C1 segment of cervical spinal cord (tissue), 14 donors: ENCODE results near the gene BIRC7.

Source experiments
- DNase-seq, 14 donors: peaks; one replicate each; lab custom pipeline; 2025; lab: John Stamatoyannopoulos, UW

BIRC7 gene

GRCh38 chr20:63206878-63207277 lies 28.8 kb upstream of the BIRC7 start:
- peak in 8 of 14 donors; percentile 6 to 81 (median 17) for DNase-seq

DNA sequence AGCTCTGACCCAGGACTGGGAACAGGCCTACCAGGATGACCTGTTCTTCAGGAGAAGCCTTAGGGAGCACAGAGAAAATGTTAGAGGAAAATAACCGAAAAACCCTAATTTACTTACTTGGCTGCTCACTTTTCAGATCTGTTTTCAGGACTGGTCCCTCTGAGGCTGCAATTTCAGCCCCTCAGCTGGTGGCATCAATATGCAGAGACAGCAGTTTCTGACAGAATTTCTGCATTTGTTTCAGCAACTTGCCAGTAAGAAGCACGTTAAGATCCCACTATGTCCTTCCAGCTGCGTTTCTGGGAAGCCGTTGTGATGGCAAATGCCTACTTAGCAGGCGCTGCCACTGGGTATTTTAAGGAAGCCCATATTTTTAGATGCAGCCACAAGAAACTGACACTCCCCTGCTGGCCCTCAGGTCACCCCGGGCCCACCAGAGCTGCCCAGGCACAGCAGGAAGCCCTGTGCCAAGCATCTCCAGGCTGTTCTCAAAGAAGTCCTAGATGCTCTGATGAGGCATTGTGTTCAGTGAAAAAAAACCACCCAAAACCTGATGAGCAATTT lies 27.3 kb upstream of the BIRC7 start:
- peak in 1 of 14 donors; percentile 71 for DNase-seq

DNA sequence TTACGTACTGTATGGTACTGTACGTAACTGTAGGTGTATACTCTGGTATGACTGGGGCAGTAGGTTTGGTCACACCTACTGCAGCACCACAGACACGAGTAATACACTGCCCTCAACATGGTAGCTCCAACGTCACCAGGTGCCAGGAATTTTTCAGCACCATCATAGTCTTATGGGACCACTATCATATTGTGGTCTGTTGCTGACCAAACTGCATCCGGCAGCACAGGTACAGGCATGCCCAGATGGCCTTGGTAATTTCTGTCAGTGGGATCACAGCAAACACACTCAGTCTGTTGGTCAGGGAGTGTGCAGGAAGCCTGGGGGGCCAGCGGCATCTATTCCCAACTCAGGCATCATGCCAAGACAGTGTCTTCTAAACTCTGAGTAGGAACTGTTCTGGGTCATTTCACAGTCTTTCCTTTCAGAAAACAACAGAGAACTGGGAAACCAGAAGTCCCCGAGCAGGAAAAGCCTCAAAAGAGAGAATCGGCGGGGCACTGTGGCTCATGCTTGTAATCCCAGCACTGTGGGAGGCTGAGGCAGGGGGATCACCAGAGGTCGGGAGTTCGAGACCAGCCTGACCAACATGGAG lies 25.6 kb upstream of the BIRC7 start:
- DNase-seq: peak in 1 of 14 donors; percentile 42

DNA sequence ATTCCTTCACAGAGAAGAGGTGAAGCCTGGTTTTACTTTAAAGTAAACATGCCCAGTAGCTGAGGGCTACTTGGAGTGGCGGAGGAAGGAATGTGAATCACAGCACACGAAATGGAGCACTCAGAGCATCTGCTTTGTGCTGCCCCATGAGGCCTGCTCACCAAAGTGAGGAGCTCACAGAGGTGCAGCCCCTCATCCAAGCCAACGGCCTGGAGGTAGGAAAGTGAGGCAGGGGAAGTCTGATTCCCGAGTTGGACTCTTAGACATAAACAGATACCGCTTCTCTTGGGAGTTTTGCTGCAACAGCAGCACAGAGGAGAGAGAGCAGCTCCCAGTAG lies 23.3 kb upstream of the BIRC7 start:
- DNase-seq: no peak

- no peak for DNase-seq
These were observed 22.9 kb upstream of the BIRC7 start for GRCh38 chr20:63212792-63213191.

DNA sequence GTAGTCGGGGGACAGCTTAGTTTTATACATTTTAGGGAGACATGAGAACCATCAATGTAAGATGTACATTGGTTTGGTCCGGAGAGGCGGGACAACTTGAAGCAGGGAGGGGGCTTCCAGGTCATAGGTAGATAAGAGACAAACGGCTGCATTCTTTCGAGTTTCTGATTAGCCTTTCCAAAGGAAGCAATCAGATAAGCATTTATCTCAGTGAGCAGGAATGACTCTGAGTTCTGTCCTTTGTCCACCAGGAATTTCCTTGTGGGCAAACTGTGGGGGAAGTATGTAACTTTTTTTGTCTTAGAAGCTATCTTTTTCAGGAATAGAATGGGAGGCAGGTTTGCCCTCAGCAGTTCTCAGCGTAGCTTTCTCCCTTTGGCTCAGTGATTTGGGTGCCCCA lies 21.2 kb upstream of the BIRC7 start:
- no peak for DNase-seq

DNA sequence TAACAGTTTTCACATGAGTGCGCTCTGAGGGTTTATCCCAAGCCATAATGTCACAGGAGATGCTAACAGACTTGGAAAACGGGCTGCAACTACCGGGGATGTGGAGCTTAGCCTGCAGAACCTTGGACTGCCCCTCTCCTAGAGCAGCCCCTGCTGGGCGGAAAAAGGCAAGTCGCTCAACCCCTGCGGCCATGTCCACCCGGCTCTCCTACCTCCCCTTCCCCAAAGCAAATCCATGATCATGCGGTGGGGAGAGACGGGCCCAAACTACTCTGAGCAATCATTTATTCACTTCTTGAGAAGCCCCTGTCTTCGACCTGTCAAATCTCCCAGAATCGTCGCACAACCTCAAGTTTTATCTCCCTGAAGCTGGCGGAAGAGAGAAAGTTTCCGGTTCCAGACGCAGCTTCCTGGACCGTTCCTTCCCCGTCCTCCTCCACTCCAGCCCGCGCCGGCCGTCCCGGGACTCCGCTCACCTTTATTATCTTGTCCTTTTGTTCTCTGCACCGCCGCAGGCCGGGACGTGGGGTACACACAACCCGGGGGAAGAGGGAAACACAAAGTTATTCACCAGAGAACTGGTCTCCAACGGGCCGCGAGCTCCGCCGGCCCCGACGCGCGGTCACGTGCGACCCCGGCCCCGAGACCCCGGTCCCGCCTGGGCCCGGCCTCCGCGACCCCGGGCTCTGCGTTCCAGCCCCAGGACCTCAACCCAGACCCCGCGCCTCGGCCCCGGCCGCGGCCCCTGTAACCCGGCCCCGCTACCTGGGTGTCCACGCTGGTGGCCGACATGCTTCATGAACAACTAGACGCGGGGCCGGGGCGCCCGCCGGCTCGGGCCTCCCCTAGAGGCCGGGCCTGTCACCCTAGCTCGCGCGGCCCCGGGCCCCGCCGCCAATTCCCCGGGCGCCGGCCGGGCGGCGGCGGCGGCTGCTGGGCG lies 20.3 kb upstream of the BIRC7 start:
- DNase-seq: peak in 1 of 14 donors; percentile 64

GRCh38 chr20:63216041-63216848 lies 19.5 kb upstream of the BIRC7 start, which contains the start of gene YTHDF1:
Gene YTHDF1, minus strand, starts transcription at chr20:63216131. Its CDS starts 239 bp downstream, at chr20:63215892.
- peak; percentile 51 to 97 (median 90) for DNase-seq

- DNase-seq: no peak
These were observed 18.7 kb upstream of the BIRC7 start for GRCh38 chr20:63216849-63217471.

DNA sequence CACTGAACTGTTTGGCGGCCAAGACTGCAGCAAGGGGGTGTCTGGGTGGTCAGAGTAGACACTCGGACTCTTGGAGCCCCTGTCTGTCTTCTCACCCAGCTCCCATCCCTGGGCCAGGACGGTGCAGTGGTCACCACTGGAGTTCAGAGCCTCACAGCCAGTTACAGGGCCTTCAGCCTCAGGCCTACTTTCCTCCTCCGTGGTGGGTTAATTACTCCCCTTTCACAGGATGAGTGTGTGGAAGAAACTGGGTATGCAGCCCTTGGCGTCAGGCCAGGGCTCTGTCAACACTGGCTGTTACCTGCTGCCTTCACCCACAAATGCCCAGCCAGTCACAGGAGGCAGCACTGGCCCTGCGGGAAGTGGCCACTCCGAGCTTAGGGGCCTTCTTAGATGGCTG lies 18.0 kb upstream of the BIRC7 start:
- no peak for DNase-seq

DNA sequence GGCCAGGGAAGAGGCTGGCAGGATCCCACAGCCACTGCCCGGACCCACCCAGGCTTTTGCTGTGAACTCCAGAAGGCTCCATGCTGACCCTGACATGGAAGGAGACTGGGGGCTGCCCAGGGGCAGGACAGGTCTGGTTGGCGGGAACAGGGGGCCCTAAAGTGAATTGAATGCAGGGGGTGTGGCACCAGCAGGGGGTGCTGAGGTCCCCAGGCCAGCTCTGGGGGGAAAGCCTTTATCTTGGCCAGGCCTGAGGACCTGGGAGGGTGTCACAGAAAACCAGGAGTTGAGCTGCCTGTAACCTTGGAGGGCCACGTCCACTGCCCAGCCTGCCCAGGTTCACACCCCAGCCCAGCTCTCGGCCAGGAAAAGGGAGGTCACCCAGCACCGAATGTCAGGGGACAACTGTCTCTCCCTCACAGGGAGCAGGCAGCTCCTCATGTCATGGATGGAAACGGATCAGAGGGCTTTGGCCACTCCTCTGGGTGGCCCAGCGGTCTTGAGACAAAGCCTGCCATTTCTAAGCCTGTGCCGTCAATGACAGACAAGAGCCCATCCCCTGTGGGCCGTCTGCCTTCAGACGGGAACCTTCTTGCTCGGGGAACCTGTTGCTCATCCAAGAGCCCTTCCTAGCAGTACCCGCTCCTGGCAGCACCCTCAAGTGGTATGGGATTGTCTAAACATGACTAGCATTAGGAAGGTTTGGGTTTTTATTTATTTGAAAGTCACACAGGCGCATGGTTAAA lies 16.8 kb upstream of the BIRC7 start:
- no peak for DNase-seq

- DNase-seq: no peak
These were observed 16.3 kb upstream of the BIRC7 start for GRCh38 chr20:63219447-63219821.

GRCh38 chr20:63219866-63220521 lies 15.7 kb upstream of the BIRC7 start:
- DNase-seq: no peak

GRCh38 chr20:63220696-63221399 lies 14.9 kb upstream of the BIRC7 start:
- no peak for DNase-seq

- peak in 1 of 14 donors; percentile 10 for DNase-seq
These were observed 14.2 kb upstream of the BIRC7 start for GRCh38 chr20:63221400-63222053.

DNA sequence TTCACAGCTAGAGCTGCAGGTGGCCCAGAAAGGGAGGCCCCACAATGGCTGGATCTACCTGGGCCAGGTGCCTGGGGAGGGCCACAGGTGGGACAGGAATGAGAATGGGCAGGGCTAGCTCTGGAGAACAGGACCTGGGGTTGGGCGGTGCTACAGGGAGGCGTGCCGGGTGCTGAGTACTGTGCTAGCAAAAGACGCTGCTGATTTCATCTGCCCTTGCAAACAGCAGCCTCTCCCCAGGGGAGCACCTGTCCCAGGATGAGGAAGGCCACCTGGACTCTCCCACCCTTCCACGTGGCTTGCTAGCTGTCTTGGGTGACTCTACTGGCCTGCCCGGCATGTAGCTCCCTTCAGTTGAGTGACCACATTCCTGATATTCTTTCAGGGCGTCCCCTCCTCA lies 13.2 kb upstream of the BIRC7 start:
- no peak for DNase-seq

GRCh38 chr20:63223121-63223825 lies 12.4 kb upstream of the BIRC7 start:
- DNase-seq: peak in 2 of 14 donors; percentile 7 to 28

DNA sequence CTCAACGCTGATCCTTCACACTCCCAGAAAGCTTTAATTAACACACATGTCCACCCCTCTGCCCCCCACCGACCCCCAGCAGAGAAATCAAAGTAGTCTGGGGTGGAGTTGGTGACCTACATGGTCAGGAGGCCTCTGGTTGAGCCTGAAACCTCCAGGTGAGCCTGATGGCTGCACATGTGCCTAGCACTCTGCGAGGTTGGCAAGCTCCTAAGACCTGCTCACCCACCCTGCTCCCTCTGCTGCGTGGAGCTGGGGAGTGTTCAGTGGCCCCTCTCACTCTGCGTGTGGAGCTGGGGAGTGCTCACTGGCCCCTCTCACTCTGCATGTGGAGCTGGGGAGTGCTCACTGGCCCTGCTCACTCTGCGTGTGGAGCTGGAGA lies 11.9 kb upstream of the BIRC7 start:
- DNase-seq: no peak
